Skeletal muscle satellite cell (primary cell): Measurements from ENCODE around the gene HMGXB4.

Experiments
- H3K27me3 ChIP-seq: 2 replicates; pipeline ENCODE4 v1.7.0; 2013; ENCODE audit warnings: low read length; ENCODE audit not compliant: control insufficient read depth, insufficient read depth
- H3K36me3 ChIP-seq: 2 replicates; pipeline ENCODE4 v1.7.0; 2013; ENCODE audit warnings: mild to moderate bottlenecking, control low read depth, low read length; ENCODE audit not compliant: insufficient read depth
- H3K4me1 ChIP-seq: 2 replicates; pipeline ENCODE4 v1.7.0; 2013; ENCODE audit warnings: low read length; ENCODE audit not compliant: control insufficient read depth, insufficient read depth
- H3K4me2 ChIP-seq: 2 replicates; pipeline ENCODE4 v1.7.0; 2013; ENCODE audit warnings: mild to moderate bottlenecking, low read length
- H3K4me3 ChIP-seq: 2 replicates; pipeline ENCODE4 v1.7.0; 2013; ENCODE audit warnings: low read length
- H3K9ac ChIP-seq: 2 replicates; pipeline ENCODE4 v1.7.0; 2013; ENCODE audit warnings: mild to moderate bottlenecking, low read depth, low read length, moderate library complexity
- H3K9me3 ChIP-seq: replicated peaks from 2 replicates; pipeline ENCODE4 v1.7.0; 2013; ENCODE audit warnings: mild to moderate bottlenecking, control low read depth, low read length

The HMGXB4 gene

GRCh38 chr22:35258191-35258988, 1.1 kb downstream of the HMGXB4 start:
- peaks cover 15% of the 10 kb centered on the region for H3K36me3 ChIP-seq
- no peaks in the 10 kb centered on the region for H3K27me3 ChIP-seq
- H3K4me3 ChIP-seq, result peak overlapping the region; percentile 94
- peak overlapping the region; percentile 89 for H3K4me2 ChIP-seq
- no peaks in the 10 kb centered on the region for H3K9me3 ChIP-seq
- H3K9ac ChIP-seq, result peak overlapping the region; percentile 97
- peaks cover 10% of the 10 kb centered on the region for H3K4me1 ChIP-seq

- Histone ChIP-seq H3K9me3 (no peaks in the 10 kb centered on the region), H3K4me2 (no peak overlapping the region), H3K27me3 (no peaks in the 10 kb centered on the region), H3K4me1 (no peaks in the 10 kb centered on the region), H3K9ac (no peak overlapping the region), H3K36me3 (peaks cover 65% of the 10 kb centered on the region), H3K4me3 (no peak overlapping the region)
Measured at GRCh38 chr22:35264986-35265385, 7.7 kb downstream of the HMGXB4 start.

- Histone ChIP-seq H3K4me3 (no peak overlapping the region), H3K9me3 (no peaks in the 10 kb centered on the region), H3K36me3 (peaks cover 74% of the 10 kb centered on the region), H3K4me1 (no peaks in the 10 kb centered on the region), H3K4me2 (no peak overlapping the region), H3K27me3 (no peaks in the 10 kb centered on the region), H3K9ac (no peak overlapping the region)
Measured at GRCh38 chr22:35266277-35266676, 9.0 kb downstream of the HMGXB4 start.

GRCh38 chr22:35269630-35270029, 12.3 kb downstream of the HMGXB4 start:
- H3K27me3 ChIP-seq, result no peaks in the 10 kb centered on the region
- peaks cover 68% of the 10 kb centered on the region for H3K36me3 ChIP-seq
- H3K4me2 ChIP-seq, result no peak overlapping the region
- H3K9me3 ChIP-seq, result no peaks in the 10 kb centered on the region
- no peaks in the 10 kb centered on the region for H3K4me1 ChIP-seq
- no peak overlapping the region for H3K4me3 ChIP-seq
- no peak overlapping the region for H3K9ac ChIP-seq

- no peak overlapping the region for H3K4me3 ChIP-seq
- H3K9ac ChIP-seq, result no peak overlapping the region
- H3K27me3 ChIP-seq, result no peaks in the 10 kb centered on the region
- H3K4me2 ChIP-seq, result no peak overlapping the region
- H3K9me3 ChIP-seq, result no peaks in the 10 kb centered on the region
- H3K36me3 ChIP-seq, result peaks cover 51% of the 10 kb centered on the region
- peaks cover 6% of the 10 kb centered on the region for H3K4me1 ChIP-seq
Measured at GRCh38 chr22:35274154-35274871, 17.0 kb downstream of the HMGXB4 start.

- Histone ChIP-seq H3K36me3 (peaks cover 49% of the 10 kb centered on the region), H3K4me3 (no peak overlapping the region), H3K9ac (no peak overlapping the region), H3K4me1 (peaks cover 6% of the 10 kb centered on the region), H3K4me2 (no peak overlapping the region), H3K27me3 (no peaks in the 10 kb centered on the region), H3K9me3 (no peaks in the 10 kb centered on the region)
Measured at GRCh38 chr22:35275580-35275979, 18.3 kb downstream of the HMGXB4 start.

- no peaks in the 10 kb centered on the region for H3K27me3 ChIP-seq
- H3K36me3 ChIP-seq, result peaks cover 45% of the 10 kb centered on the region
- peaks cover 6% of the 10 kb centered on the region for H3K4me1 ChIP-seq
- no peak overlapping the region for H3K4me3 ChIP-seq
- H3K9ac ChIP-seq, result no peak overlapping the region
- H3K4me2 ChIP-seq, result no peak overlapping the region
- no peaks in the 10 kb centered on the region for H3K9me3 ChIP-seq
Measured at GRCh38 chr22:35276019-35276418, 18.7 kb downstream of the HMGXB4 start.

GRCh38 chr22:35288116-35288515, 30.8 kb downstream of the HMGXB4 start:
- H3K9me3 ChIP-seq, result no peaks in the 10 kb centered on the region
- no peak overlapping the region for H3K9ac ChIP-seq
- H3K4me3 ChIP-seq, result no peak overlapping the region
- H3K27me3 ChIP-seq, result no peaks in the 10 kb centered on the region
- peaks cover 64% of the 10 kb centered on the region for H3K36me3 ChIP-seq
- H3K4me2 ChIP-seq, result no peak overlapping the region
- H3K4me1 ChIP-seq, result no peaks in the 10 kb centered on the region

- Histone ChIP-seq H3K4me2 (no peak overlapping the region), H3K4me1 (no peaks in the 10 kb centered on the region)
Measured at GRCh38 chr22:35292786-35293185, 35.5 kb downstream of the HMGXB4 start.

GRCh38 chr22:35296051-35296450, 38.8 kb downstream of the HMGXB4 start:
- H3K9me3 ChIP-seq, result no peaks in the 10 kb centered on the region
- no peak overlapping the region for H3K4me3 ChIP-seq

More at GRCh38 chr22:35292786-35293185, 35.5 kb downstream of the HMGXB4 start:
- peaks cover 67% of the 10 kb centered on the region for H3K36me3 ChIP-seq
- no peak overlapping the region for H3K4me3 ChIP-seq
- no peaks in the 10 kb centered on the region for H3K27me3 ChIP-seq
- H3K9me3 ChIP-seq, result no peaks in the 10 kb centered on the region
- H3K9ac ChIP-seq, result no peak overlapping the region

GRCh38 chr22:35299217-35299672, 42.0 kb downstream of the HMGXB4 start:
- Histone ChIP-seq H3K36me3 (peaks cover 18% of the 10 kb centered on the region), H3K27me3 (no peaks in the 10 kb centered on the region), H3K9me3 (no peaks in the 10 kb centered on the region), H3K4me3 (peak overlapping the region; percentile 85), H3K4me2 (peak overlapping the region; percentile 97), H3K9ac (peak overlapping the region; percentile 97), H3K4me1 (peaks cover 28% of the 10 kb centered on the region)

More at GRCh38 chr22:35296051-35296450, 38.8 kb downstream of the HMGXB4 start:
- no peak overlapping the region for H3K9ac ChIP-seq
- H3K4me1 ChIP-seq, result peaks cover 10% of the 10 kb centered on the region
- H3K36me3 ChIP-seq, result peaks cover 50% of the 10 kb centered on the region
- no peaks in the 10 kb centered on the region for H3K27me3 ChIP-seq
- no peak overlapping the region for H3K4me2 ChIP-seq
